ENCODE results near the gene FMNL2. TPM values are rescaled to one million over a fixed set of nuclear protein-coding genes. Genes with fewer than 3 reads are reported as not detected.
"Not testable (repeated sequence)": the region's sequence is repeated elsewhere in the genome, so short reads cannot be mapped to it uniquely, and the experiment has no call there.

The FMNL2 gene
- total RNA-seq, 1 donor from 2014 or later, result 108 TPM

GRCh38 chr2:152320814-152321213 is 14.2 kb upstream of the FMNL2 start:
- no peak overlapping the region for H3K27ac Mint-ChIP-seq
- no peak for DNase-seq (ENCODE audit: low spot score, unreplicated experiment)
- H3K4me3 Mint-ChIP-seq (ENCODE audit: low read depth), result no peak overlapping the region
- TF ChIP-seq CTCF (IDR thresholded peaks at IDR 0.05; ENCODE audit: unreplicated experiment), result no peak
- no peaks in the 10 kb centered on the region for H3K27me3 Mint-ChIP-seq
- H3K9me3 Mint-ChIP-seq (ENCODE audit: low read depth), result peaks cover 9% of the 10 kb centered on the region
- H3K36me3 Mint-ChIP-seq (ENCODE audit: insufficient read depth), result peaks cover 1% of the 10 kb centered on the region
- no peaks in the 10 kb centered on the region for H3K4me1 Mint-ChIP-seq (ENCODE audit: low read depth)

- Mint-ChIP-seq H3K9me3 (ENCODE audit: low read depth) (peaks cover 3% of the 10 kb centered on the region), H3K27me3 (no peaks in the 10 kb centered on the region), H3K36me3 (ENCODE audit: insufficient read depth) (no peaks in the 10 kb centered on the region), H3K27ac (no peak overlapping the region), H3K4me3 (ENCODE audit: low read depth) (no peak overlapping the region), H3K4me1 (ENCODE audit: low read depth) (no peaks in the 10 kb centered on the region)
- no peak for TF ChIP-seq CTCF (IDR thresholded peaks at IDR 0.05; ENCODE audit: unreplicated experiment)
- no peak for DNase-seq (ENCODE audit: low spot score, unreplicated experiment)
These were observed 12.8 kb upstream of the FMNL2 start for GRCh38 chr2:152322222-152322621.

- H3K36me3 Mint-ChIP-seq (ENCODE audit: insufficient read depth); H3K4me1 Mint-ChIP-seq (ENCODE audit: low read depth); H3K27ac Mint-ChIP-seq; DNase-seq (ENCODE audit: low spot score, unreplicated experiment); H3K4me3 Mint-ChIP-seq (ENCODE audit: low read depth); H3K27me3 Mint-ChIP-seq; H3K9me3 Mint-ChIP-seq (ENCODE audit: low read depth): not testable (repeated sequence)
These were observed 9.8 kb upstream of the FMNL2 start for GRCh38 chr2:152325126-152325525.

GRCh38 chr2:152326710-152327109 is 8.3 kb upstream of the FMNL2 start:
- Mint-ChIP-seq H3K4me3 (ENCODE audit: low read depth) (no peak overlapping the region), H3K27ac (no peak overlapping the region), H3K9me3 (ENCODE audit: low read depth) (no peaks in the 10 kb centered on the region), H3K27me3 (no peaks in the 10 kb centered on the region), H3K36me3 (ENCODE audit: insufficient read depth) (no peaks in the 10 kb centered on the region), H3K4me1 (ENCODE audit: low read depth) (peaks cover 1% of the 10 kb centered on the region)
- TF ChIP-seq CTCF (IDR thresholded peaks at IDR 0.05; ENCODE audit: unreplicated experiment), result no peak
- DNase-seq (ENCODE audit: low spot score, unreplicated experiment), result no peak

GRCh38 chr2:152328013-152328412 is 7.0 kb upstream of the FMNL2 start:
- H3K27ac Mint-ChIP-seq, result no peak overlapping the region

More at GRCh38 chr2:152328013-152328412, 7.0 kb upstream of the FMNL2 start:
- Mint-ChIP-seq H3K36me3 (ENCODE audit: insufficient read depth) (no peaks in the 10 kb centered on the region), H3K4me1 (ENCODE audit: low read depth) (peaks cover 1% of the 10 kb centered on the region), H3K9me3 (ENCODE audit: low read depth) (no peaks in the 10 kb centered on the region), H3K4me3 (ENCODE audit: low read depth) (no peak overlapping the region), H3K27me3 (peaks cover under 1% of the 10 kb centered on the region)
- no peak for TF ChIP-seq CTCF (IDR thresholded peaks at IDR 0.05; ENCODE audit: unreplicated experiment)
- no peak for DNase-seq (ENCODE audit: low spot score, unreplicated experiment)
